Chondrocyte (in vitro differentiated cells): ENCODE measurements around the gene WBP4. TPM values are rescaled to one million over a fixed set of nuclear protein-coding genes. Genes with fewer than 3 reads are reported as not detected.

Experiments
- DNase-seq: peaks from one replicate; pipeline ENCODE4 v3.0.0; 2021; ENCODE audit warnings: mixed read lengths, low spot score
- H3K27ac Mint-ChIP-seq: one replicate; pipeline ENCODE4 v1.8.0; 2021; ENCODE audit warnings: mild to moderate bottlenecking, moderate library complexity, mixed read lengths; ENCODE audit not compliant: unreplicated experiment
- H3K27me3 Mint-ChIP-seq: 2 replicates; pipeline ENCODE4 v1.8.0; 2021; ENCODE audit warnings: low read depth, mixed read lengths
- H3K36me3 Mint-ChIP-seq: 2 replicates; pipeline ENCODE4 v1.8.0; 2021; ENCODE audit warnings: low read depth, mixed read lengths
- H3K4me1 Mint-ChIP-seq: 2 replicates; pipeline ENCODE4 v1.8.0; 2021; ENCODE audit warnings: low read depth, mild to moderate bottlenecking, mixed read lengths
- H3K4me3 Mint-ChIP-seq: one replicate; pipeline ENCODE4 v1.8.0; 2021; ENCODE audit warnings: mild to moderate bottlenecking, moderate library complexity, mixed read lengths; ENCODE audit not compliant: unreplicated experiment
- H3K9me3 Mint-ChIP-seq: 2 replicates; pipeline ENCODE4 v1.8.0; 2021; ENCODE audit warnings: low read depth, mixed read lengths
- CTCF ChIP-seq: fragments of 200-600 bp; sonication (generic); IDR thresholded peaks from 2 replicates; pipeline ENCODE4 v1.5.0; 2021; ENCODE audit warnings: antibody characterized with exemption, mild to moderate bottlenecking, moderate library complexity
- total RNA-seq: library from RNA; stranded (reverse); gene quantifications from 3 replicates; pipeline ENCODE4 v1.2.1, GENCODE V29; 2021

The WBP4 gene
- total RNA-seq, 1 donor from 2014 or later = 5.8 TPM

GRCh38 chr13:41048640-41049039, 12.7 kb upstream of the WBP4 start:
- TF ChIP-seq CTCF = no peak
- Mint-ChIP-seq H3K27me3 (no peaks in the 10 kb centered on the region), H3K4me3 (no peak overlapping the region), H3K4me1 (peaks cover 25% of the 10 kb centered on the region), H3K27ac (no peak overlapping the region), H3K9me3 (peaks cover 20% of the 10 kb centered on the region), H3K36me3 (peaks cover 19% of the 10 kb centered on the region)
- no peak for DNase-seq

GRCh38 chr13:41049480-41050440, 11.5 kb upstream of the WBP4 start:
- Mint-ChIP-seq H3K4me1 (peaks cover 36% of the 10 kb centered on the region), H3K9me3 (peaks cover 20% of the 10 kb centered on the region), H3K27ac (no peak overlapping the region), H3K27me3 (no peaks in the 10 kb centered on the region), H3K4me3 (no peak overlapping the region), H3K36me3 (peaks cover 19% of the 10 kb centered on the region)
- TF ChIP-seq CTCF = no peak
- DNase-seq = no peak

GRCh38 chr13:41052441-41052840, 8.9 kb upstream of the WBP4 start:
- Mint-ChIP-seq H3K4me3 (no peak overlapping the region), H3K36me3 (peaks cover 11% of the 10 kb centered on the region), H3K27ac (peak overlapping the region; percentile 54), H3K9me3 (peaks cover 9% of the 10 kb centered on the region), H3K4me1 (peaks cover 61% of the 10 kb centered on the region), H3K27me3 (no peaks in the 10 kb centered on the region)
- TF ChIP-seq CTCF = no peak
- DNase-seq = no peak

GRCh38 chr13:41053384-41053826, 7.9 kb upstream of the WBP4 start:
- TF ChIP-seq CTCF = no peak
- DNase-seq = no peak
- peaks cover 13% of the 10 kb centered on the region for H3K36me3 Mint-ChIP-seq
- H3K4me3 Mint-ChIP-seq = no peak overlapping the region
- no peaks in the 10 kb centered on the region for H3K27me3 Mint-ChIP-seq
- H3K27ac Mint-ChIP-seq = peak overlapping the region; percentile 63
- H3K4me1 Mint-ChIP-seq = peaks cover 67% of the 10 kb centered on the region
- H3K9me3 Mint-ChIP-seq = peaks cover 9% of the 10 kb centered on the region

GRCh38 chr13:41054212-41054877, 7.0 kb upstream of the WBP4 start:
- peak overlapping the region; percentile 63 for H3K27ac Mint-ChIP-seq
- no peak overlapping the region for H3K4me3 Mint-ChIP-seq
- H3K4me1 Mint-ChIP-seq = peaks cover 76% of the 10 kb centered on the region
- no peak for DNase-seq
- H3K36me3 Mint-ChIP-seq = peaks cover 6% of the 10 kb centered on the region
- TF ChIP-seq CTCF = peak; percentile 84
- H3K9me3 Mint-ChIP-seq = peaks cover under 1% of the 10 kb centered on the region
- H3K27me3 Mint-ChIP-seq = no peaks in the 10 kb centered on the region
